Endometrium (tissue), 2 donors: ENCODE data around the gene NADSYN1.

Source experiments
- FAIRE-seq: peaks from 2 replicates; lab custom pipeline; 2012; peaks lifted over from hg19 to GRCh38; lab: Jason Lieb, UNC
- donor health status: control.
- donor health status: control.

Gene NADSYN1

DNA sequence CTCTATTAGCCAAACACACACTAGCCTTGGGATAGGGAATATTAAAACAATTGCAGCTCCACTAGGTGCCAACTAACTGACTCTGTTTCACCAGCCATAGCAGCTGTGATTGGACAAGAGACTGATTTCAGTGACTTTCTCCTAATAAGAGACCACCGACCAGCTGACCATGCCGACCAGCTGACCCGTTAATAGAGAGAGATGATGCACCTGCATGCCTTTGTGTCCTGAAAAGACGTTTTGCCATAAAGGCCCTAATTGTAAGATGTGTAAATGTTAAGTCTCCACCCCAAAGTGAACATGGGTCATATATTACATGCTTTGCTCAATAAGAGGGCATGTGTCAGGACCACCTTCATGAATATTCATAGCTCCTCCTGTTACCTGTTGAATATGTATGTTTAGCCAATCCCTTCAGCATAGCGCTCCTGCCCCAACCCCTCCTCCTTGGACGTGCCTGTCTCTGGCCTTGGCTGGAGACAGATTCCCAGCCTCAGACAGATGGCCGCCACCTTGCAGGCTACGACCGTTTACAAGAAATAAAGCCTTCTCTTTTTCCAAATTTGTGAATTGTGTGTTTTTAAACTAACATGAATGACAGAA, 1.3 kb upstream of the NADSYN1 start:
- no peak for FAIRE-seq

DNA sequence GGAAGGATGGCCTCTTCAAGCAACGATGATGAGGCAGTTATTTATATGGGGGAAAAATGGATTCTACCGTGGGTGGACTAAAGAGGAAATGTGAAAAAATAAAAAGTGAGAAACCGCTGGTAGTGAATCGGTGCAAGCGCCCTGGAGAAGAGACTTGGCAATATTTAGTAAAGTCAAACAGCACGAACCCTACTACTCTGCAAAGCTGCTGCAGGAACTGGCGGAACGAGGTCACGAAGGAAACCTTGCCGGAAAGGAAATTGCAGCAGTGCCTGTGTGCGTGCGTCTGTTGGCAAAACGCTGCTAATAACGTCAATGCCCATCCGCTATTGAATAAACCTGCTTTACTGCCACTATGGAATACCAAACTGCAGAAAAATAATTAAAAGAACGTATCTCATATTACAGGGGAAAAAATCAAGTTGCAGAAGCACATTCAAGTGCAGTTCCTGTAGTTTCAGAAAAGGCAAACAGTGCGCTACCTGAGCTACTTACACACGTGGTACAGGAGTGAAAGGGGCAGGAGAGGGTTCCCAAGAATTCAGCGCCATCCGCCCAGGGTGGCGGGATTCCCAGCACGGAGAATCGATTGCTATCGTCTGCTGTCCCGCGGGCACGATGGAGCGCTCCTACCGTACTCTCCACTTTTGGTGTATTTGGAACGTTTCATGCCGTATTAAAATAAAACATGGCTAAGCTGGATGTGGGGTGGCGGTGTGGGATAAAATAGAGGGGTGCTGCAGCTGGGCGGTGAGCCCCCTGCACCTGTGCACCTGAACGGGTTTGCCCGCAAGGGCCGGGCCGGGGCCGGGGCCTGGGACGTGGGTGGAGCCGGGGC, 585 bp upstream of the NADSYN1 start:
- FAIRE-seq: no peak

DNA sequence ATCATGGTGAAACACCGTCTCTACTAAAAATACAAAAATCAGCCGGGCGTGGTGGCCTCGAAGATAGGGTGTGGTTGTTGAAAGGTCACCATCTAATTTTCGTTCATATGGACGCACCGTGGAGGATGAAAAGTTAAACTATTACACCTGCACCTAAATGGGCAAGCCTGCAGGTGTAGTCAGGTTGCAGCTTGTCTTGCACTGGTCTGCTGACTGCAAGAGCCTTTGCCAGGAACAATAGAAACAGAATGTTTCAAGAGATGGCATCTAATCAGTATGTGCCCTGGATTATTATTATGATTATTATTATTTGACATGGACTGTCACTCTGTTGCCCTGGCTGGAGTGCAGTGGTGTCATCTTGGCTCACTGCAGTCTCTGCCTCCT, 908 bp downstream of the NADSYN1 start:
- no peak for FAIRE-seq

DNA sequence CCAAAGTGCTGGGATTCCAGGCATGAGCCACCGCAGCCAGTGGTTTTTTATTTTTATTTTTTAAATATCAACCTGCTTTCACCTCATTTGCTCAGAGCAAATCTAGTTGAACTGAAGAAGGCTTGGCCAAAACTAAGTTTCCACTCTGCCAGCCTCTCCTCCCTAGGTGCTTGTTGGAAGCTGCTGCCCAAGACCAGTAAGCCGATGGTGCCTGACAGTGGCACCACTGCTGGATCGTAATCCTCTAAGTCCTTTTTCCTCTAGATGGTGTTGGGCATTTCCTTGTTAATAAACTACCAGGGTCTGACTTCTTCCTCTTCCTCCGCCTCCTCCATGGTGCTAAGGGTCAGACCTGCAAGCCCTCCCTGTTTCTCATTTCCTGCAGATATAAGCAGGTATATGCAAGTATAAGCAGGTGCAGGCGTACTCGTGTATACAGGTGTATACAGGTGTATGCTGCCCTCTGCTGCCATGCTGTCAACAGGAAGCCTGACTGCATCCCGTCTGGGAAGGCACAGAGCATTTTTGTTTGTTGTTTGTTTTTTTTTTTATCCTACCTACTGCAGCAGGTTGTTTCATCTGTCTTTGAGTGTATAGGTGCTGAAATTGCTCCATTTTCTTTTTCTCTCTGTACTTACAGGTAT, 1.6 kb downstream of the NADSYN1 start:
- no peak for FAIRE-seq

DNA sequence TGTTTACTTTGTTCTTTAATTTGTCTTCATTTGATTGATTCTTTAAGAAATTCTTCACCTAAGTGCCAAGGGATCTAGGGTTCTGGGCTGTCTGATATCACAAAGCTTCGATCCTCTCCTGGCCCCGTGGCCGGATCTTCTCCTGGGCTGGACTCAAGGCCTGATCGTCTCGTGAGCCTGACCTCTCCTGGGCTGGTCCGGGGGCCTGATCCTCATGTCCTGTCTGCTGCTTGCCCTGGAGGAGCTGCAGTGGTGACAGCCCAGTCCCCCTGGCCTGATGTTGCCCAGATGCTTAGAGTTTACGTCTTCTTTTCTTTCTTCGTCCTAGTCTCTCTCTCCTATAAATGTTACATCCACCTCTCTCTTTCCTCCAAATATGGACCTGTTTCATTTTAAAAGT, 3.3 kb downstream of the NADSYN1 start:
- no peak for FAIRE-seq

DNA sequence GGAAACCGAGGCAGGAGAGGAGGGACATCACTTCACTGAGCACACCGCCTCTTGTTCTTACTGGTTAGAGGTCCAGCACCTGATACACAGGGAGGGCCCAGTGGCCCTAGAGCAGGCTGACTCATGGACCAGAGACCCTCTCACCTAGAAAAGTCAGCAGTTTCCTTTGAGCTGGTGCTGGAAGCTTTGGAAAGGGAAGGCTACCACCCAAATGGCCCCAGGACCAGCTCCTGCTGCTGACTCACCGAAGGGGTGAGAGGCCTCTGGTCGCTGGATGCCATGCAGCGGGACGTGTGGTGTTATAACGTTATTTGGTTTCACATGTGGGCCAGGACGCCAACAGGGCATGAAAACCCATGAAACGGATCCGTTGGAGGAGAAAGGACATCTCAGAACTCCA, 3.8 kb downstream of the NADSYN1 start:
- no peak for FAIRE-seq

DNA sequence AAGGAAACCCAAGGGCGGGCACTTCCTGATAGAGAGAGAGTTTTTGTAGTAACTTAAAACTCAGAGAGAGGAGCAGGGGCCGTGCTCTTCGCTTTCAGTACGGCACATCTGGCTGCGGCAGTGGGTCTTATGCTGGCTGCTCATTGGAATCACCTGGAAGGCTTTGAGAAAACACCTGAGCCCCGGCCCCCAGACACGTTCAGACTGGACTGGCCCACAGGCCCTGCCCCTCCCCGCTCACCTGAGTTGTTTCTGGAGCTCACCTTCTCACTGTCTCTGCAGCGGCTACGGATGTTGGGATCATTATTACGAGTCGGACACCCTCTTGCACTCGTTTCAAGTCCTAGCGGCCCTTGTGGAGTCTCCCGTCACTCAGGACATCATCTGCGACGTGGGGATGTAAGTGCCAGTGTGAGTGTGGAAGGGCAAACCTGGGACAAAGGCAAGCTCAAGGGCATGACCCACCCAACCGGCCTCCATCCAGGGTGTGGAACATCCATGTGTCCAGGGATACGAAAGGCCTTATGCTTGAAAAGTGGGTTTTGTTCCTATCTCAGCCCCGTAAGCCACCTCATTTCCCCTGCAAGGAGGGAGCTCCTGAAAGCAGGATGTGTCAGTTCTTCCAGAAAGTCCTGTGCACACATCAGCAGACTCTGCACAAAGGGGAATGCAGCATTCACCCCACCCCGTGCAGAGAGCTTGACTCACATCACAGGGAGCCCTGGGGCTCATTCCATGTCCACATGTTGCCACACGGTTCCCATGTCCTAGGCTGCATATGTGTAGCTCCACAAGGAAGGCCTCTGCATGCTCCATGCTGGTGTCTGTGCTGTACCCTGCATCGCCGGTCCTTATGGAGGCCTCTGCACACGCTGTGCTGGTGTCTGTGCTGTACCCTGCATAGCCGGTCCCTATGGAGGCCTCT, 5.4 kb downstream of the NADSYN1 start:
- FAIRE-seq: no peak

DNA sequence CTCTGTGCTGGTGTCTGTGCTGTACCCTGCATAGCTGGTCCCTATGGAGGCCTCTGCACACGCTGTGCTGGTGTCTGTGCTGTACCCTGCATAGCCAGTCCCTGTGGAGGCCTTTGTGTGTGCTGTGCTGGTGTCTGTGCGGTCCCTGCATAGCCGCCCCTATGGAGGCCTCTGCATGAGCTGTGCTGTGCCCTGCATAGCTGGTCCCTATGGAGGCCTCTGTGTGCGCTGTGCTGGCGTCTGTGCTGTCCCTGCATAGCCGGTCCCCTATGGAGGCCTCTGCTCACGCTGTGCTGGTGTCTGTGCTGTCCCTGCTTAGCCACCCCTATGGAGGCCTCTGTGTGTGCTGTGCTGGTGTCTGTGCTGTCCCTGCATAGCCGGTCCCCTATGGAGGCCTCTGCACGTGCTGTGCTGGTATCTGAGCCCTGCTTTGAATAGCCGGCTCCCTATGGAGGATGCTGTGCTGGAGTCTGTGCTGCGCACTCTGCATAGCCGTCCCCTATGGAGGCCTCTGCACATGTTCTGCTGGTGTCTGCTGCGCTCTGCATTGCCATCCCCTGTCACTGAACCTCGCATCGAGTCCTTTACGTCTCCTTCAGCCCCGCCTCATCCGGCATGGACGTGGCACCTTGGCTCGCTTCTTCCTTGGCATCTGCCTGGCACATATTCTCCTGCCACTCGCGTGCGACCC, 6.2 kb downstream of the NADSYN1 start:
- no peak for FAIRE-seq

DNA sequence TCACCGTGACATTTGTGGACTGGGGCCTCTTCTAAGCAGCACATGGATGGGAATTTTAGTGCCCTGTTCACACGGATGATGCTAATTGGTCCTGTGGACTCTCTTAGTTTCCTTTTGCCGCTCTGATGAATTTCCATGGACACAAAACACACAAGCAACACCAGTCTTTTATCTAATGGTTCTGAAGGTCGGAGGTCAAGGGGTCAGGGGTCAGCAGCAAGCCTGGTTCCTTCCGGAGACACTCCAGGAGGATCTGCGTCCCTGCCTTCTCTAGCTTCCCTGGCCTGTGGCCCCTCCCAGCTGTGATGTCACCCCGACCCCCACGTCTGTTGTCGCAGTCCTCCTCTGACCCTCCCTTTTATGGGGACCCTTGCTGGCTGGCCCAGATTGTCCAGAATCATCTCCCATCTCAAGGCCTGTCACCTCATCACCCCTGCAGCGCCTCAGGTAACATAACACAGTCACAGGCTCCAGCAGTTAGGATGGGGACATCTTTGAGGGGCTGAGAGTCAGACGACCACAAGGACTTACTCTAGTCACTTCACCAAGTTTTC, 6.8 kb downstream of the NADSYN1 start:
- no peak for FAIRE-seq

DNA sequence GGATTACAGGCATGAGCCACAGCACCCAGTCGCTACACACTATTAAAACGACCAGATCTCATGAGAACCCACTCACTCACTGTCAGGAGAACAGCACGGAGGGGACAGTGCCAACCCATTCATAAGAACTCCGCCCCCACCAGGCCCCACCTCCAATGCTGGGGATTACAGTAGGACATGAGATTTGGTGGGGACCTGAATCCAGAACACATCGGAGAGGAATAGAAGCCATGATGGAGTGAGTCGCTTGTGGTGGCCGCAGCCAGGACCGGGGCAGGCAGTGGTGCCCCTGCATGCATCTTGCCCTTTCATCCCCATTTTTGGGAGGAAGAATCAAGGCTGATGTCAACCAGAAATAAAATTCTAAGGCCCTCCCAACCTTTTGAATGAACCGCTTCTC, 8.7 kb downstream of the NADSYN1 start:
- FAIRE-seq: no peak

DNA sequence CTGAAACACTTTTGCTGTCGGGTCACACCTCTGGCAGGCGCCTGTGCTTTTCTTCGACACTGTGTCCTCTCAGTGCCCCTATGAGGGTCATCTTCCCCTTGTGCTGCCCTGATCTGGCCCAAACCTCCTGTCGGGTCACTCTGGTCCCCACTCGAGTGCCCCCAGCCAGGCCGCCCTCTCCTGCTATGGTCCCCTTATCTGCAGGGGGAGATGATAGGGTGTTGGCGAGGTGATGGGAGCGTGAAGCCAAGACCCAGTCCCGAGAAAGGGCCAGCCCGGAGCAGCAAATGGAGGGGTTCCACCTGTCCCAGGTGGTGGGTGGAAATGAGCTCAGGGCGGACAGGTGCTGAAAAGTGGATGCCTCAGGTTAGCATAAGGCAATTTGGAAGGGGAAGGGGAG, 9.7 kb downstream of the NADSYN1 start:
- no peak for FAIRE-seq

DNA sequence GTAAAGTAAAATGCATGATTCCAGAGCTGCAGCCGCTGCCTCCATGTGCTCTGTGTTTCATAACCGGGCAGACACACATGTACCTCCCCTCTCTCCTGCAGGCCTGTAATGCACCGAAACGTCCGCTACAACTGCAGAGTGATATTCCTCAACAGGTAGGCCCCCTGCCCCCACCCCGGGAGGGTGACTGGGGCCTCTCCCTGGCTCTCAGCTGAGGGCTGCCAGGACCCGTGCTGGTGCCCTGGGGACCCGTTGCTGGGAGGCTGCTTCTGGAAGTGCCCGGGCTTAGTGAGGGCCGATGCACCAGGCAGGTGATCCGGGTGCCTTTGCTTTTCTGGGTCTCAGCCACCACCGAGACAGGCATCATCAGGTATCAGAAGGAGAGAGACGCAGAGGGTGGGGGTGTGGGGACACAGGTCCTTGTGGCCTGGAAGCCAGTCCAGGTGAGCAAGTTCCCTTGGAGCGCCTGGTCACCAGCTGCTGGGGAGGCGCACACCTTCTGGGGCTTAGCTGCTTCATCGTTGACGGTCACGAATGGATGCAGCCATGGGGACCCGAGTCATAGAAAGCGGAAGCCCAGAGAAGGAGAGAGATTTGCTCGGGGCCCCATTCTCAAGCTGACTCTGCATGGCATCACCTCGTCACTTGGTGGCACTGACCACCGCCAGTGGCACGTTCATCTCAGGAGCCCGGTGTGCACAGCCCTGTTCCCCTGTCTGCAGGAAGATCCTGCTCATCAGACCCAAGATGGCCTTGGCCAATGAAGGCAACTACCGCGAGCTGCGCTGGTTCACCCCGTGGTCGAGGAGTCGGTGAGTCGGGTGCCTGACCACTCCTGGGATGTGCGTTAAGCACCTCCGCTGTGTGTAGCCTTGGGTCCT, 10.6 kb downstream of the NADSYN1 start:
- no peak for FAIRE-seq

DNA sequence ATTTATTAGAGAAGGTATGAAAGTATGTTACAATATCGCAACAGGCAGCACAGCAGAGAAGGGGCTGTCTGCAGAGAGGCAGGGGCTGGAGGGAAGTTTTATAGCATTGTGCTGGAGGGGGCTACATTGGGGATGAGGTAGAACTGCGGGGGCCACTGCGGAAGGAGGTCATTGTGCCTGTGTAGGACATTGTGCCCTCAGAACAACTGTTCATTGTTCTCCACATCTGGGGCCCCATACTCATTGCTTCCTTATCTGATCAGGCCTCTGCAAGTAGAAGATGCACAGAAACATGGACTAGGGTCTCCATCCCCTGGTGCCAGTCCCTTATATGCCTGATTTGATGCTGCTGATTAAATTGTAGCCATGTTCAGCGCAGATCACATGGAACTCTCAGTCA, 12.1 kb downstream of the NADSYN1 start:
- FAIRE-seq: no peak

DNA sequence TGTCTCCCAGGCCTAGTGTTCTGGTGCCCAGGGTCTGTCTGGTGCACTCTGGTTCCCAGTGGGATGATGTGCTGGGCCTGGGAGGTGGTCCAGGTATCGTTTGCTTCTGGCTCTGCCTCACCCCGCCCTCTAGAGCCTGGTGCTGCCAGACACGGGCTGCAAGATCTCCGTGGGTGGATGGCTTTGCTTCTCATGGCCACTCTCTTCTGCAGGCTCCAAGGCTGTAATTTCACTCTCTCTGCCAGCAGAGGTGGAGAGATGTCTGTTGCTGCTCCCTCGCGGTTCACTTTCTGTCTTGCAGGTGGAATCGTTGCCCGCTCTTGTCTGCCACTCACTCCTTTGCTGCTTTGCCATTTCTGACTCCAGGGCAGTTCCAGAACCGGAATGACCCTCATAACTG, 13.4 kb downstream of the NADSYN1 start:
- FAIRE-seq: no peak

DNA sequence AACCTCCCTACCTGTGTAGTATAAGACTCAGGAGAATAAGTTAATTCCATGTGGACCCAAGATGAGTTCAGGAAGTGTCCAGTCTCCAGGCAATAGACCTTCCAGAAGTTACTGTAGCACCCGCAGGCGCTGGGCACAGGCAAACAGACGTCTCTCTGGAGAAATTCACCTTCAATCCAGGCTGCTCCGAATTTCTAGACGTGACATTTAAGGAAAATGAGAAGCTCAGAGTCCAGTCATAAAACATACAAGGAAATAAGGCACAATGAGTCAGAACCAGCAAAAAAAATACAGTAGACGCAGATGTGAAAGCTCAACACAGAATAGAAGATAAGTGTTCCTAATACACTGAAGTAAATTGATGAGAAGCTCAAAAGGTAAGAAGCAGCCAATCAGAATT, 14.2 kb downstream of the NADSYN1 start:
- no peak for FAIRE-seq

DNA sequence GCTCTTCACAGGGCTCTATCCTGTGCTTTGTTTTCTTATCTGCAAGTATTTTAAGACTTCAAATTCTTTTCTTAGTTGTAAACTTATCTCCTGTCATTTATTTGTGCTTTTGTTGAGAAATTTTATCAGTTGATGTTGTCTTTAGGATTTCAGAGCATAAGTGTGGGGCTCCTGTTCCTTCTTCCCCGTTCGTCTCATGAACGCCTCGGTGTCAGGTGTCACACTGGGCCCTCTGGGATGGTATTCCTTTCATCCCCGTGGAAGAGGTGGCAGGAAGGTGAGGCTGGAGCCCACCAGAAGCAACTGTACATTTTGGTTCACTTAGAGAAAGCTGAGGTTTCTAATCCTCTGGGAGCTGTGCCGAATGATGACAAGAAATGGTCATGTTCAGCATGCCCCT, 17.9 kb downstream of the NADSYN1 start:
- FAIRE-seq: no peak

DNA sequence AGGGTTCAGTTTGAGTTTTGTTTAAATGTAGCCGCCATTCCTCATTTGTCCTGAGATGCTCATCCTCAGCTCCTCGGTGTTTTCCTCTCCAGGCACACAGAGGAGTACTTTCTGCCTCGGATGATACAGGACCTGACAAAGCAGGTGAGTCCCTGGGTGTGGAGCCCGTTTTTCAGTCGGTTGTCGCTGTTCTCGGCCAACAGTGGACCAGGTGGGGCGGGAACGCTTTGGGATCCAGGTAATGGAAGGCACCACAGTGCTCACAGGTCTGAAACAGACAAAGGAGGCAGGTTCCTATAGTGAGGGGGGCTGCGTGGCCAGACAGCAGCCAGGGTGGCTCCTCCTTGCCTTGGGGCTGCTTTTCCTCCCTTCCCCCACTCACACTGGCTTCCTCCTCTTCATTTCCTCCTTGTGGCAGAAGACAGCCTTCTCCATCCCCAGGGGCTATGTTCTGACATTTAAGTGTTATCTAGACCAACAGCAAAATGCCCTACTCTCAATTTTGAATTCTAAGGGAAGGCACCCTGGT, 19.4 kb downstream of the NADSYN1 start:
- no peak for FAIRE-seq

DNA sequence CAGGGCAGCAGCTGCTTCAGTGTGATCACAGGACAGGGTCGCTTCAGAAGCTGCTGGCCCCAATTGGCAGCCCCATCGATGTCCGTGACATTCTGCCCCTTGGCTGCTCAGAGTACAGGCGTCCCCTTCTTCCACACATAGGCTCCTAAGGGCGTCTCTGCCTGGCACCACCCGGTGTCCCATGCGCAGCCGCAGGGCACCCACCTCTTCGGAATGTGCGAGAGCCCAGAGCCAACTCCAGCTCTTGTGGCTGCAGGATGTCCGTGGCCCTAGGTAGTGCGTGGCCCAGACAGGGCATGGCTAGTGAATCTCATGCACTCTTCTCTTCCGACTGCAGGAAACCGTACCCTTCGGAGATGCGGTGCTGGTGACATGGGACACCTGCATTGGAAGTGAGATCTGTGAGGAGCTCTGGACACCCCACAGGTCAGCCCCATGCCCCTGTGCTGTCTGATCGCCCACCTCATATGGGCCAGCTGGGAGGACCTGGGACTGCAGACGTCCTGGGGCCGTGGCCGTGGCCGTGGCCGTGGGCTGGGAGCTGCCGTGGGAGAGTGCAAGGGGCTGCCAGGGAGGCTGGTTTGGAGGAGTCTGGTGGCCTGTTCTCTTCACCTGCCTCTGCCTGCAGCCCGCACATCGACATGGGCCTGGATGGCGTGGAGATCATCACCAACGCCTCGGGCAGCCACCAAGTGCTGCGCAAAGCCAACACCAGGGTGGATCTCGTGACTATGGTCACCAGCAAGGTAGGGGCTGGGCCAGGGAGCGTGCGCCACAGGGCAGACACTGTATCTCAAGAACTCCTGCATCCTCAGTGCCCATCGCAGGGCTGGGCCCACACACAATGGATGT, 20.2 kb downstream of the NADSYN1 start:
- FAIRE-seq: no peak

DNA sequence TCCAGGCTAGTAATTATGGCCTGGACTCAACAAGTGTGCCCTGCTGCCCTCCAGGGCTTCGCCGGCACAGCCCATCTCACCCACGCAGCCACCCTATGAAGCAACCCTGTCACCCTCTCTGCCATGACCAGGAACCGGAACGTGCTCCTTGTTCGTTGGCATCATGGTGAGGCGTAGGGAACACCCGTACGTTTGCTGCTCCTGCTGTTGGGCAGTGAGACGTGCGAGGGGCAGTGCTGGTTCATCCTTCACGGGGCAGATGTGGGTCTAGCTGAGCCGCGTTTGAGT, 20.7 kb downstream of the NADSYN1 start:
- FAIRE-seq: no peak
